Osteoblast (primary cell): ENCODE data around the gene UNC80. TPM values are rescaled to one million over a fixed set of nuclear protein-coding genes. Genes with fewer than 3 reads are reported as not detected.

ENCODE experiments used
- DNase-seq: peaks from one replicate; pipeline ENCODE4 v3.0.0; 2011; ENCODE audit warnings: low spot score, mixed read lengths; ENCODE audit not compliant: insufficient read length; ENCODE audit errors: missing footprints
- H2AFZ ChIP-seq: 2 replicates; pipeline ENCODE4 v1.6.0; 2011; ENCODE audit warnings: mild to moderate bottlenecking, low read length
- H3K27ac ChIP-seq: 2 replicates; pipeline ENCODE4 v1.5.1; 2011; ENCODE audit warnings: mild to moderate bottlenecking, low read depth, low read length, moderate library complexity
- H3K27me3 ChIP-seq: 2 replicates; pipeline ENCODE4 v1.6.0; 2012; ENCODE audit warnings: mild to moderate bottlenecking, control low read depth, inconsistent platforms, low read length, moderate library complexity; ENCODE audit not compliant: insufficient read depth
- H3K36me3 ChIP-seq: 2 replicates; pipeline ENCODE4 v1.5.1; 2011; ENCODE audit warnings: mild to moderate bottlenecking, low read length, control low read depth, moderate library complexity; ENCODE audit not compliant: insufficient read depth
- H3K4me1 ChIP-seq: 2 replicates; pipeline ENCODE4 v1.5.1; 2011; ENCODE audit warnings: mild to moderate bottlenecking, low read length, control low read depth, moderate library complexity; ENCODE audit not compliant: insufficient read depth
- H3K4me2 ChIP-seq: 2 replicates; pipeline ENCODE4 v1.6.0; 2011; ENCODE audit warnings: mild to moderate bottlenecking, low read length; ENCODE audit not compliant: insufficient read depth
- H3K4me3 ChIP-seq: fragments of 200-600 bp; sonication (generic); 3 replicates; pipeline ENCODE4 v1.5.1; 2012; ENCODE audit warnings: mild to moderate bottlenecking, low read length, inconsistent platforms; ENCODE audit not compliant: insufficient read depth
- H3K79me2 ChIP-seq: 2 replicates; pipeline ENCODE4 v1.6.0; 2012; ENCODE audit warnings: mild to moderate bottlenecking, low read length, control low read depth, inconsistent platforms; ENCODE audit not compliant: insufficient read depth
- H3K9me3 ChIP-seq: 2 replicates; pipeline ENCODE4 v1.5.1; 2011; ENCODE audit warnings: low read depth, low read length, control low read depth
- H4K20me1 ChIP-seq: 2 replicates; pipeline ENCODE4 v1.6.0; 2012; ENCODE audit warnings: mild to moderate bottlenecking, low read length, control low read depth; ENCODE audit not compliant: insufficient read depth
- total RNA-seq: library from RNA; depleted of rRNA; stranded (reverse); fragments of >200 nt; gene quantifications from 2 replicates; pipeline ENCODE4 v1.2.3, GENCODE V29; 2012
- TF ChIP-seq, protein P1 (sequence below): IDR thresholded peaks from 2 replicates; pipeline ENCODE4 v1.5.1; 2011; ENCODE audit warnings: mild to moderate bottlenecking, low read depth, low read length, moderate library complexity; ENCODE audit errors: extremely low read depth

UNC80 gene, protein sequence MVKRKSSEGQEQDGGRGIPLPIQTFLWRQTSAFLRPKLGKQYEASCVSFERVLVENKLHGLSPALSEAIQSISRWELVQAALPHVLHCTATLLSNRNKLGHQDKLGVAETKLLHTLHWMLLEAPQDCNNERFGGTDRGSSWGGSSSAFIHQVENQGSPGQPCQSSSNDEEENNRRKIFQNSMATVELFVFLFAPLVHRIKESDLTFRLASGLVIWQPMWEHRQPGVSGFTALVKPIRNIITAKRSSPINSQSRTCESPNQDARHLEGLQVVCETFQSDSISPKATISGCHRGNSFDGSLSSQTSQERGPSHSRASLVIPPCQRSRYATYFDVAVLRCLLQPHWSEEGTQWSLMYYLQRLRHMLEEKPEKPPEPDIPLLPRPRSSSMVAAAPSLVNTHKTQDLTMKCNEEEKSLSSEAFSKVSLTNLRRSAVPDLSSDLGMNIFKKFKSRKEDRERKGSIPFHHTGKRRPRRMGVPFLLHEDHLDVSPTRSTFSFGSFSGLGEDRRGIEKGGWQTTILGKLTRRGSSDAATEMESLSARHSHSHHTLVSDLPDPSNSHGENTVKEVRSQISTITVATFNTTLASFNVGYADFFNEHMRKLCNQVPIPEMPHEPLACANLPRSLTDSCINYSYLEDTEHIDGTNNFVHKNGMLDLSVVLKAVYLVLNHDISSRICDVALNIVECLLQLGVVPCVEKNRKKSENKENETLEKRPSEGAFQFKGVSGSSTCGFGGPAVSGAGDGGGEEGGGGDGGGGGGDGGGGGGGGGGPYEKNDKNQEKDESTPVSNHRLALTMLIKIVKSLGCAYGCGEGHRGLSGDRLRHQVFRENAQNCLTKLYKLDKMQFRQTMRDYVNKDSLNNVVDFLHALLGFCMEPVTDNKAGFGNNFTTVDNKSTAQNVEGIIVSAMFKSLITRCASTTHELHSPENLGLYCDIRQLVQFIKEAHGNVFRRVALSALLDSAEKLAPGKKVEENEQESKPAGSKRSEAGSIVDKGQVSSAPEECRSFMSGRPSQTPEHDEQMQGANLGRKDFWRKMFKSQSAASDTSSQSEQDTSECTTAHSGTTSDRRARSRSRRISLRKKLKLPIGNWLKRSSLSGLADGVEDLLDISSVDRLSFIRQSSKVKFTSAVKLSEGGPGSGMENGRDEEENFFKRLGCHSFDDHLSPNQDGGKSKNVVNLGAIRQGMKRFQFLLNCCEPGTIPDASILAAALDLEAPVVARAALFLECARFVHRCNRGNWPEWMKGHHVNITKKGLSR (N-terminal part only)
- total RNA-seq, result not detected in 2 replicates

DNA sequence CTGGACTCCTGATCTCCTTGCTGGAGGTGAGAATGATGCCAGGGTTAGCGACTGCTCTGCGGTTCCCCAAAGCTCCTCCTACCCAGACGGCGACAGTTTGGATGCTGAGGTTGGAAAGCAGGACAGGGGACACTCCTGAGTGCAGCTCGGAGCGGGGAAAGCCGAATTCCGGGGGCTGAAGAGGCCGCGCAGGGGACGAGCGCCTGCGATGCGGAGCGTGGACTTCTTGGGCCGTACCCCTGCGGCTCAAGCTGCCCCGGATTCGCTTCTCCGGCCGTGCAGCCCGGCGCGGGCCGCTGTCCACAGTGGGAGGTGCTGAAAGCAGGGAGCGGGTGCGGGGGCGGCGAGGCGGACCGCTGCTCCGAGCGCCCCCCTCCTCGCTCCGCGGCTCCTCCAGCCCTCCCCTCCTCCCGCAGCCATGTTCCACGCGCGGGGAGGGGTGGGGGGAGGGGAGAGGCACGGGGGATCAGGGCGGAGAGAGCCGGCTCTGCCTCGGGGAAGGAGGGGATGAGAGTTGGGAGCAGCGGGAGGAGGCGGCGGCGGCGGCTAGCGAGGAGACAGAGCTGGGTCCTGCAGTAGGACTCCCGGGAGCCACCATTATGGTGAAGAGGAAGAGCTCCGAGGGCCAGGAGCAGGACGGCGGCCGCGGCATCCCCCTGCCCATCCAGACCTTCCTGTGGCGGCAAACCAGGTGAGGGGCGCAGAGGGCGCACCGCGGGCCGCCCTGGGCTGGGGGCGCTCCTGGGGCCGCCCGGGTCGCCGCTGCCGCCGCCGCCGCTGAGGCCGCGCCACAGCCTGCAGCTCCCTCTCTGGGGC, at the start of gene UNC80:
Gene UNC80 (plus strand): TSS at position 359 of the 816 bp plus-strand sequence. CDS start 241 bp downstream, at position 600.
- Histone ChIP-seq H3K9me3 (no peaks in the 10 kb centered on the region), H3K79me2 (no peaks in the 10 kb centered on the region), H4K20me1 (no peaks in the 10 kb centered on the region), H2AFZ (no peak within 1 kb of the TSS), H3K27ac (no peak within 1 kb of the TSS), H3K4me3 (peak within 1 kb of the TSS; percentile 42), H3K27me3 (no peaks in the 10 kb centered on the region), H3K4me2 (peak within 1 kb of the TSS; percentile 63), H3K36me3 (no peaks in the 10 kb centered on the region), H3K4me1 (no peaks in the 10 kb centered on the region)
- TF ChIP-seq, protein P1, sequence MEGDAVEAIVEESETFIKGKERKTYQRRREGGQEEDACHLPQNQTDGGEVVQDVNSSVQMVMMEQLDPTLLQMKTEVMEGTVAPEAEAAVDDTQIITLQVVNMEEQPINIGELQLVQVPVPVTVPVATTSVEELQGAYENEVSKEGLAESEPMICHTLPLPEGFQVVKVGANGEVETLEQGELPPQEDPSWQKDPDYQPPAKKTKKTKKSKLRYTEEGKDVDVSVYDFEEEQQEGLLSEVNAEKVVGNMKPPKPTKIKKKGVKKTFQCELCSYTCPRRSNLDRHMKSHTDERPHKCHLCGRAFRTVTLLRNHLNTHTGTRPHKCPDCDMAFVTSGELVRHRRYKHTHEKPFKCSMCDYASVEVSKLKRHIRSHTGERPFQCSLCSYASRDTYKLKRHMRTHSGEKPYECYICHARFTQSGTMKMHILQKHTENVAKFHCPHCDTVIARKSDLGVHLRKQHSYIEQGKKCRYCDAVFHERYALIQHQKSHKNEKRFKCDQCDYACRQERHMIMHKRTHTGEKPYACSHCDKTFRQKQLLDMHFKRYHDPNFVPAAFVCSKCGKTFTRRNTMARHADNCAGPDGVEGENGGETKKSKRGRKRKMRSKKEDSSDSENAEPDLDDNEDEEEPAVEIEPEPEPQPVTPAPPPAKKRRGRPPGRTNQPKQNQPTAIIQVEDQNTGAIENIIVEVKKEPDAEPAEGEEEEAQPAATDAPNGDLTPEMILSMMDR, result no peak
- DNase-seq, result peak; percentile 94

DNA sequence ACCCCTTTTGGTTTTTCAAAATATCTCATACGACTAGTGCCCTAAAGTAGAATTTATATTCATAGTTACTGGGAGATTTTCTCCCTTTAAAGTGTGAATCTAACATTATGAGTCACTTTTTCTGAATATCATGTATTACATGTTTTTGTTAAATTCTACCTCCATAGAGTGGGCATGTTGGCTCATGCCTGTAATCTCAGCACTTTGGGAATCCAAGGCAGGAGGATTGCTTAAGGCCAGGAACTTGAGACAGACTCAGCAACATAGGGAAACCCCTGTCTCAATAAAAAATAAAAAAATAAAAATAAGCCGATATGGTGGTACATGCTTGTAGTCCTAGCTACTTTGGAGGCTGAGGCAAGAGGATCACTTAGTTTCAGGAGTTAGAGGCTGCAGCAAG, 45.3 kb upstream of the UNC80 start:
- H3K27ac ChIP-seq, result no peak overlapping the region
- no peak for DNase-seq
- H3K9me3 ChIP-seq, result no peaks in the 10 kb centered on the region
- H3K36me3 ChIP-seq, result no peaks in the 10 kb centered on the region
- no peak overlapping the region for H3K4me2 ChIP-seq
- H4K20me1 ChIP-seq, result no peaks in the 10 kb centered on the region
- H3K4me3 ChIP-seq, result no peak overlapping the region
- H3K27me3 ChIP-seq, result no peaks in the 10 kb centered on the region
- TF ChIP-seq, protein P1, result no peak
- H3K4me1 ChIP-seq, result no peaks in the 10 kb centered on the region
- H2AFZ ChIP-seq, result no peak overlapping the region
- H3K79me2 ChIP-seq, result no peaks in the 10 kb centered on the region

DNA sequence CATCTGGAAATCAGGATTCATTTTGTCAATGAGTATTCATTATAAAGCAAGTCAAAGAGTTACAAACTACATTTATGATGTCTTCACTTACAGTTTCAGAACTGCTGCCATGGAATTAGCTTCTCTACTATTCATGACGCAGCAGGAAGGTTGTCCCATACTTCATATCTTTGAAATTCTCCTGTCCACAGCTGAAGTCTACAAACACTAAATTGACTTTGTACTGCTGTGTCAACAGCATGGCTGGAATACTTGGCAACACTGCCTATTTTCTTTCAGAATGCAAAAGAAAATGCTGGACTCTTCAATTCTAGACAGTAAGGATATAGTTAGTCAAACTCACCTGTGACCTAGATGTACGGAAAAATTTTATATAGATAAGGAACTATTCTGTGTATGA, 44.6 kb upstream of the UNC80 start:
- no peak for DNase-seq
- Histone ChIP-seq H2AFZ (no peak overlapping the region), H3K4me2 (no peak overlapping the region), H3K27ac (no peak overlapping the region), H3K36me3 (no peaks in the 10 kb centered on the region), H3K4me3 (no peak overlapping the region), H3K79me2 (no peaks in the 10 kb centered on the region), H3K4me1 (no peaks in the 10 kb centered on the region), H4K20me1 (no peaks in the 10 kb centered on the region), H3K27me3 (no peaks in the 10 kb centered on the region), H3K9me3 (no peaks in the 10 kb centered on the region)
- TF ChIP-seq, protein P1, result no peak
